HEK293 (cell line): ENCODE data around the gene FERMT3.

Experiments
- BCL11A ChIP-seq: fragments of 450-650 bp; formaldehyde crosslinking; IDR thresholded peaks from 2 replicates; pipeline ENCODE4 v1.5.1; 2016; ENCODE audit warnings: low read depth, missing biosample characterization, missing genetic modification characterization
- BCL11B ChIP-seq: fragments of 450-650 bp; formaldehyde crosslinking; IDR thresholded peaks from 2 replicates; pipeline ENCODE4 v1.5.1; 2016; ENCODE audit warnings: low read depth, missing biosample characterization, missing genetic modification characterization
- BCL6B ChIP-seq: fragments of 450-650 bp; formaldehyde crosslinking; IDR thresholded peaks from 2 replicates; pipeline ENCODE4 v1.5.1; 2017; ENCODE audit warnings: missing biosample characterization, missing genetic modification characterization
- GLIS2 ChIP-seq: fragments of 450-650 bp; formaldehyde crosslinking; IDR thresholded peaks from 2 replicates; pipeline ENCODE4 v1.5.1; 2016; ENCODE audit warnings: missing biosample characterization, missing genetic modification characterization
- HIC1 ChIP-seq: fragments of 450-650 bp; formaldehyde crosslinking; IDR thresholded peaks from 2 replicates; pipeline ENCODE4 v1.5.1; 2016; ENCODE audit warnings: missing biosample characterization, missing genetic modification characterization
- KLF17 ChIP-seq: fragments of 450-650 bp; formaldehyde crosslinking; IDR thresholded peaks from 2 replicates; pipeline ENCODE4 v1.5.1; 2016; ENCODE audit warnings: missing biosample characterization, missing genetic modification characterization
- ZFHX2 ChIP-seq: fragments of 450-650 bp; formaldehyde crosslinking; conservative IDR thresholded peaks from 2 replicates; pipeline ENCODE4 v1.5.1; 2016; ENCODE audit warnings: missing biosample characterization, missing genetic modification characterization
- ZFP41 ChIP-seq: fragments of 450-650 bp; formaldehyde crosslinking; IDR thresholded peaks from 2 replicates; pipeline ENCODE4 v1.5.1; 2016; ENCODE audit warnings: missing biosample characterization, missing genetic modification characterization, borderline replicate concordance
- ZNF24 ChIP-seq: fragments of 450-650 bp; formaldehyde crosslinking; IDR thresholded peaks from 2 replicates; pipeline ENCODE4 v1.5.1; 2016; ENCODE audit warnings: missing biosample characterization, missing genetic modification characterization
- ZNF311 ChIP-seq: fragments of 450-650 bp; formaldehyde crosslinking; IDR thresholded peaks from 2 replicates; pipeline ENCODE4 v1.5.1; 2017; ENCODE audit warnings: missing biosample characterization, missing genetic modification characterization, borderline replicate concordance
- ZNF335 ChIP-seq: fragments of 450-650 bp; formaldehyde crosslinking; conservative IDR thresholded peaks from 2 replicates; pipeline ENCODE4 v1.5.1; 2016; ENCODE audit warnings: missing biosample characterization, missing genetic modification characterization
- ZNF473 ChIP-seq: fragments of 450-650 bp; formaldehyde crosslinking; IDR thresholded peaks from 2 replicates; pipeline ENCODE4 v1.5.1; 2017; ENCODE audit warnings: missing biosample characterization, missing genetic modification characterization
- ZNF510 ChIP-seq: fragments of 450-650 bp; formaldehyde crosslinking; IDR thresholded peaks from 2 replicates; pipeline ENCODE4 v1.5.1; 2018; ENCODE audit warnings: mild to moderate bottlenecking, missing genetic modification characterization, missing biosample characterization; ENCODE audit not compliant: insufficient replicate concordance
- ZNF629 ChIP-seq: fragments of 450-650 bp; formaldehyde crosslinking; IDR thresholded peaks from 2 replicates; pipeline ENCODE4 v1.5.1; 2017; ENCODE audit warnings: missing biosample characterization, missing genetic modification characterization
- TF ChIP-seq, protein P1 (sequence below): fragments of 450-650 bp; formaldehyde crosslinking; IDR thresholded peaks from 2 replicates; pipeline ENCODE4 v1.5.1; 2016; ENCODE audit warnings: missing biosample characterization, missing genetic modification characterization
- TF ChIP-seq, protein P2 (sequence below): fragments of 450-650 bp; formaldehyde crosslinking; conservative IDR thresholded peaks from 2 replicates; pipeline ENCODE4 v1.5.1; 2016; ENCODE audit warnings: low read depth, missing biosample characterization, missing genetic modification characterization
- TF ChIP-seq, protein P3 (sequence below): fragments of 450-650 bp; formaldehyde crosslinking; IDR thresholded peaks from 2 replicates; pipeline ENCODE4 v1.5.1; 2016; ENCODE audit warnings: missing biosample characterization, missing genetic modification characterization
- TF ChIP-seq, protein P4 (sequence below): fragments of 450-650 bp; formaldehyde crosslinking; IDR thresholded peaks from 2 replicates; pipeline ENCODE4 v1.5.1; 2016; ENCODE audit warnings: missing biosample characterization, missing genetic modification characterization
- TF ChIP-seq, protein P5 (sequence below): fragments of 450-650 bp; formaldehyde crosslinking; optimal IDR thresholded peaks from 2 replicates; pipeline ENCODE3; 2016; ENCODE audit warnings: missing biosample characterization, mild to moderate bottlenecking, missing genetic modification characterization
- TF ChIP-seq, protein P6 (sequence below): fragments of 450-650 bp; formaldehyde crosslinking; IDR thresholded peaks from 2 replicates; pipeline ENCODE4 v1.5.1; 2016; ENCODE audit warnings: missing biosample characterization, missing genetic modification characterization

FERMT3 gene

DNA sequence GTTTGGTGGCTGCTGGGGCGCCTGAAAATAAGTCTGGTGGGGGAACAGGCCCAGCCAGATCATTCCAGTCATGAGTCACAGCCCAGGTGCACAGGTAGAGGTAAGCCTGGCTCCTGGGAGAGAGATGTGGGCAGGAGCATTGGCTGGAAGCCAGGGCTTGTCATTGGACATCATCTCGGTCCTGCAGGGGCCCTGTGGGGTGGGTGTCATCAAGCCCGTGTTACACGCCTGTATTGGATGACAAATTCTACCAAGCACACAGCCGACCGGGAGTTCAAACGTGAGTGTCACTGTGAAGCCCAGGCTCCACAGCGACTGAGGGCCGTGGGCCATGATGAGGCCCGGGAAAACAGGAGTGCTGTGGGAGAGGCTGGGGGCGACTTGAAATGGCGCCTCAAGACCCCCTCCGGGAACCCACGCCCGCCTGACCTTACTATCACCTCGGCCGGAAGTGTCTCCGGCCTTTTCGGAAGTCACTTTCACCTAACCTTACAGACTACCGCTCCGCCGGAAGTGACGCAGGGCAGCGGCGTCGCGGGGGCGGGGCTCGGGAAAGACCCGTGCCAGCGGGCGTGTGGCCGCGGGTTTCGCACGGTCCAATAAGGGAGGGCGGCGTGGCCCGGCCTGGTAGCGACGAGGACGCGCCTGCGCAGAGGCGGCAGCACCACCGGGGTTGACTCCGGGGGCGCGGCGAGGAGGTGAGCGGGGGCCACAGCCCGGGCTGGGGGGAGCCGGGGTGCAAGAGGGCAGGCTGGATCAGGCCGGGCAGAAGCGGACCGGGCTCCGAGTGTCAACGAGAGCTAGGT, 34.1 kb downstream of the FERMT3 start, which contains the start of gene FKBP2 (continued):
- TF ChIP-seq, protein P1, sequence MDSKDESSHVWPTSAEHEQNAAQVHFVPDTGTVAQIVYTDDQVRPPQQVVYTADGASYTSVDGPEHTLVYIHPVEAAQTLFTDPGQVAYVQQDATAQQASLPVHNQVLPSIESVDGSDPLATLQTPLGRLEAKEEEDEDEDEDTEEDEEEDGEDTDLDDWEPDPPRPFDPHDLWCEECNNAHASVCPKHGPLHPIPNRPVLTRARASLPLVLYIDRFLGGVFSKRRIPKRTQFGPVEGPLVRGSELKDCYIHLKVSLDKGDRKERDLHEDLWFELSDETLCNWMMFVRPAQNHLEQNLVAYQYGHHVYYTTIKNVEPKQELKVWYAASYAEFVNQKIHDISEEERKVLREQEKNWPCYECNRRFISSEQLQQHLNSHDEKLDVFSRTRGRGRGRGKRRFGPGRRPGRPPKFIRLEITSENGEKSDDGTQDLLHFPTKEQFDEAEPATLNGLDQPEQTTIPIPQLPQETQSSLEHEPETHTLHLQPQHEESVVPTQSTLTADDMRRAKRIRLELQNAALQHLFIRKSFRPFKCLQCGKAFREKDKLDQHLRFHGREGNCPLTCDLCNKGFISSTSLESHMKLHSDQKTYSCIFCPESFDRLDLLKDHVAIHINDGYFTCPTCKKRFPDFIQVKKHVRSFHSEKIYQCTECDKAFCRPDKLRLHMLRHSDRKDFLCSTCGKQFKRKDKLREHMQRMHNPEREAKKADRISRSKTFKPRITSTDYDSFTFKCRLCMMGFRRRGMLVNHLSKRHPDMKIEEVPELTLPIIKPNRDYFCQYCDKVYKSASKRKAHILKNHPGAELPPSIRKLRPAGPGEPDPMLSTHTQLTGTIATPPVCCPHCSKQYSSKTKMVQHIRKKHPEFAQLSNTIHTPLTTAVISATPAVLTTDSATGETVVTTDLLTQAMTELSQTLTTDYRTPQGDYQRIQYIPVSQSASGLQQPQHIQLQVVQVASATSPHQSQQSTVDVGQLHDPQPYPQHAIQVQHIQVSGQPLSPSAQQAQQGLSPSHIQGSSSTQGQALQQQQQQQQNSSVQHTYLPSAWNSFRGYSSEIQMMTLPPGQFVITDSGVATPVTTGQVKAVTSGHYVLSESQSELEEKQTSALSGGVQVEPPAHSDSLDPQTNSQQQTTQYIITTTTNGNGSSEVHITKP: peak; percentile 51; the same call in 1 of the 2 replicates
- TF ChIP-seq ZFP41 (tag by site-specific recombination) (no peak), BCL11B (peak; percentile 18; the same call in 1 of the 2 replicates), ZNF311 (tag by site-specific recombination) (no peak), GLIS2 (tag by site-specific recombination) (peak; percentile 73), ZNF473 (no peak), ZNF629 (peak; percentile 86), ZNF24 (tag by site-specific recombination) (no peak), ZNF335 (tag by site-specific recombination) (peak; percentile 99), KLF17 (tag by site-specific recombination) (peak; percentile 11; the same call in 1 of the 2 replicates), BCL6B (tag by site-specific recombination) (no peak), BCL11A (tag by site-specific recombination) (0 out of 2 replicates have a peak, but pooled peaks have one; percentile 12), HIC1 (tag by site-specific recombination) (peak; percentile 95), ZNF510 (no peak), ZFHX2 (tag by site-specific recombination) (peak; percentile 27)
- TF ChIP-seq, protein P2, sequence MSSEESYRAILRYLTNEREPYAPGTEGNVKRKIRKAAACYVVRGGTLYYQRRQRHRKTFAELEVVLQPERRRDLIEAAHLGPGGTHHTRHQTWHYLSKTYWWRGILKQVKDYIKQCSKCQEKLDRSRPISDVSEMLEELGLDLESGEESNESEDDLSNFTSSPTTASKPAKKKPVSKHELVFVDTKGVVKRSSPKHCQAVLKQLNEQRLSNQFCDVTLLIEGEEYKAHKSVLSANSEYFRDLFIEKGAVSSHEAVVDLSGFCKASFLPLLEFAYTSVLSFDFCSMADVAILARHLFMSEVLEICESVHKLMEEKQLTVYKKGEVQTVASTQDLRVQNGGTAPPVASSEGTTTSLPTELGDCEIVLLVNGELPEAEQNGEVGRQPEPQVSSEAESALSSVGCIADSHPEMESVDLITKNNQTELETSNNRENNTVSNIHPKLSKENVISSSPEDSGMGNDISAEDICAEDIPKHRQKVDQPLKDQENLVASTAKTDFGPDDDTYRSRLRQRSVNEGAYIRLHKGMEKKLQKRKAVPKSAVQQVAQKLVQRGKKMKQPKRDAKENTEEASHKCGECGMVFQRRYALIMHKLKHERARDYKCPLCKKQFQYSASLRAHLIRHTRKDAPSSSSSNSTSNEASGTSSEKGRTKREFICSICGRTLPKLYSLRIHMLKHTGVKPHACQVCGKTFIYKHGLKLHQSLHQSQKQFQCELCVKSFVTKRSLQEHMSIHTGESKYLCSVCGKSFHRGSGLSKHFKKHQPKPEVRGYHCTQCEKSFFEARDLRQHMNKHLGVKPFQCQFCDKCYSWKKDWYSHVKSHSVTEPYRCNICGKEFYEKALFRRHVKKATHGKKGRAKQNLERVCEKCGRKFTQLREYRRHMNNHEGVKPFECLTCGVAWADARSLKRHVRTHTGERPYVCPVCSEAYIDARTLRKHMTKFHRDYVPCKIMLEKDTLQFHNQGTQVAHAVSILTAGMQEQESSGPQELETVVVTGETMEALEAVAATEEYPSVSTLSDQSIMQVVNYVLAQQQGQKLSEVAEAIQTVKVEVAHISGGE: peak; percentile 86
- TF ChIP-seq, protein P3, sequence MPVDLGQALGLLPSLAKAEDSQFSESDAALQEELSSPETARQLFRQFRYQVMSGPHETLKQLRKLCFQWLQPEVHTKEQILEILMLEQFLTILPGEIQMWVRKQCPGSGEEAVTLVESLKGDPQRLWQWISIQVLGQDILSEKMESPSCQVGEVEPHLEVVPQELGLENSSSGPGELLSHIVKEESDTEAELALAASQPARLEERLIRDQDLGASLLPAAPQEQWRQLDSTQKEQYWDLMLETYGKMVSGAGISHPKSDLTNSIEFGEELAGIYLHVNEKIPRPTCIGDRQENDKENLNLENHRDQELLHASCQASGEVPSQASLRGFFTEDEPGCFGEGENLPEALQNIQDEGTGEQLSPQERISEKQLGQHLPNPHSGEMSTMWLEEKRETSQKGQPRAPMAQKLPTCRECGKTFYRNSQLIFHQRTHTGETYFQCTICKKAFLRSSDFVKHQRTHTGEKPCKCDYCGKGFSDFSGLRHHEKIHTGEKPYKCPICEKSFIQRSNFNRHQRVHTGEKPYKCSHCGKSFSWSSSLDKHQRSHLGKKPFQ (tag by site-specific recombination): no peak
- TF ChIP-seq, protein P4, sequence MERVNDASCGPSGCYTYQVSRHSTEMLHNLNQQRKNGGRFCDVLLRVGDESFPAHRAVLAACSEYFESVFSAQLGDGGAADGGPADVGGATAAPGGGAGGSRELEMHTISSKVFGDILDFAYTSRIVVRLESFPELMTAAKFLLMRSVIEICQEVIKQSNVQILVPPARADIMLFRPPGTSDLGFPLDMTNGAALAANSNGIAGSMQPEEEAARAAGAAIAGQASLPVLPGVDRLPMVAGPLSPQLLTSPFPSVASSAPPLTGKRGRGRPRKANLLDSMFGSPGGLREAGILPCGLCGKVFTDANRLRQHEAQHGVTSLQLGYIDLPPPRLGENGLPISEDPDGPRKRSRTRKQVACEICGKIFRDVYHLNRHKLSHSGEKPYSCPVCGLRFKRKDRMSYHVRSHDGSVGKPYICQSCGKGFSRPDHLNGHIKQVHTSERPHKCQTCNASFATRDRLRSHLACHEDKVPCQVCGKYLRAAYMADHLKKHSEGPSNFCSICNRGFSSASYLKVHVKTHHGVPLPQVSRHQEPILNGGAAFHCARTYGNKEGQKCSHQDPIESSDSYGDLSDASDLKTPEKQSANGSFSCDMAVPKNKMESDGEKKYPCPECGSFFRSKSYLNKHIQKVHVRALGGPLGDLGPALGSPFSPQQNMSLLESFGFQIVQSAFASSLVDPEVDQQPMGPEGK: peak; percentile 98
- TF ChIP-seq, protein P5, sequence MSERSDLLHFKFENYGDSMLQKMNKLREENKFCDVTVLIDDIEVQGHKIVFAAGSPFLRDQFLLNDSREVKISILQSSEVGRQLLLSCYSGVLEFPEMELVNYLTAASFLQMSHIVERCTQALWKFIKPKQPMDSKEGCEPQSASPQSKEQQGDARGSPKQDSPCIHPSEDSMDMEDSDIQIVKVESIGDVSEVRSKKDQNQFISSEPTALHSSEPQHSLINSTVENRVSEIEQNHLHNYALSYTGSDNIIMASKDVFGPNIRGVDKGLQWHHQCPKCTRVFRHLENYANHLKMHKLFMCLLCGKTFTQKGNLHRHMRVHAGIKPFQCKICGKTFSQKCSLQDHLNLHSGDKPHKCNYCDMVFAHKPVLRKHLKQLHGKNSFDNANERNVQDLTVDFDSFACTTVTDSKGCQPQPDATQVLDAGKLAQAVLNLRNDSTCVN (tag by site-specific recombination): peak; percentile 93
- TF ChIP-seq, protein P6, sequence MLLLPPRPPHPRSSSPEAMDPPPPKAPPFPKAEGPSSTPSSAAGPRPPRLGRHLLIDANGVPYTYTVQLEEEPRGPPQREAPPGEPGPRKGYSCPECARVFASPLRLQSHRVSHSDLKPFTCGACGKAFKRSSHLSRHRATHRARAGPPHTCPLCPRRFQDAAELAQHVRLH (tag by site-specific recombination): peak; percentile 97
